Pons (tissue), 1 donor: Measurements from ENCODE around the gene CDK9.

Experiments
- DNase-seq: peaks from one replicate; pipeline ENCODE4 v3.0.0-alpha.2; 2016; ENCODE audit warnings: low spot score

Gene CDK9

GRCh38 chr9:127803507-127804352 is 17.9 kb downstream of the CDK9 start:
- DNase-seq, result no peak

GRCh38 chr9:127805620-127806019 is 19.8 kb downstream of the CDK9 start:
- no peak for DNase-seq

GRCh38 chr9:127806871-127807270 is 21.0 kb downstream of the CDK9 start:
- DNase-seq, result no peak

- DNase-seq, result no peak
Measured at GRCh38 chr9:127808347-127809001, 22.6 kb downstream of the CDK9 start.

- DNase-seq, result no peak
Measured at GRCh38 chr9:127809002-127809539, 23.2 kb downstream of the CDK9 start.

GRCh38 chr9:127809540-127810377 is 23.9 kb downstream of the CDK9 start:
- no peak for DNase-seq

- no peak for DNase-seq
Measured at GRCh38 chr9:127810378-127811187, 24.7 kb downstream of the CDK9 start.

GRCh38 chr9:127812011-127812410 is 26.2 kb downstream of the CDK9 start:
- DNase-seq, result no peak

GRCh38 chr9:127812936-127813675 is 27.3 kb downstream of the CDK9 start:
- no peak for DNase-seq

GRCh38 chr9:127813686-127814226 is 27.9 kb downstream of the CDK9 start:
- DNase-seq, result no peak

- DNase-seq, result no peak
Measured at GRCh38 chr9:127814619-127815511, 29.0 kb downstream of the CDK9 start.

- DNase-seq, result no peak
Measured at GRCh38 chr9:127815512-127816361, 29.9 kb downstream of the CDK9 start.

GRCh38 chr9:127816362-127816725 is 30.5 kb downstream of the CDK9 start:
- no peak for DNase-seq

GRCh38 chr9:127816728-127817127 is 30.9 kb downstream of the CDK9 start:
- DNase-seq, result no peak

- no peak for DNase-seq
Measured at GRCh38 chr9:127817881-127818434, 32.1 kb downstream of the CDK9 start.

GRCh38 chr9:127818574-127818973 is 32.7 kb downstream of the CDK9 start:
- DNase-seq, result no peak

- no peak for DNase-seq
Measured at GRCh38 chr9:127822108-127822507, 36.3 kb downstream of the CDK9 start.
